Bronchial epithelial cell (primary cell): ENCODE data around the gene CEP41. TPM values are rescaled to one million over a fixed set of nuclear protein-coding genes. Genes with fewer than 3 reads are reported as not detected.

Source experiments
- DNase-seq: peaks from one replicate; pipeline ENCODE4 v3.0.0-alpha.2; 2010; ENCODE audit warnings: low read depth
- FAIRE-seq: peaks from 2 replicates; lab custom pipeline; 2011; peaks lifted over from hg19 to GRCh38; lab: Jason Lieb, UNC
- H3K27me3 ChIP-seq: 2 replicates; pipeline ENCODE4 v1.5.1; 2011; ENCODE audit warnings: low read length; ENCODE audit not compliant: control insufficient read depth, insufficient read depth
- H3K36me3 ChIP-seq: 2 replicates; pipeline ENCODE4 v1.5.1; 2011; ENCODE audit warnings: low read length; ENCODE audit not compliant: control insufficient read depth, insufficient read depth
- H3K4me3 ChIP-seq: 2 replicates; pipeline ENCODE4 v1.5.1; 2011; ENCODE audit warnings: mild to moderate bottlenecking, low read depth, low read length, control low read depth
- CTCF ChIP-seq: IDR thresholded peaks from 2 replicates; pipeline ENCODE4 v1.5.1; 2011; ENCODE audit warnings: mild to moderate bottlenecking, moderate library complexity, low read length, control low read depth, inconsistent platforms; ENCODE audit not compliant: insufficient read depth, severe bottlenecking
- total RNA-seq: library from RNA; depleted of rRNA; stranded (reverse); fragments of >200 nt; gene quantifications from 2 replicates; pipeline ENCODE4 v1.2.1, GENCODE V29; 2014

The CEP41 gene
- total RNA-seq, 1 donor from 2014 or later: 4.2 TPM

DNA sequence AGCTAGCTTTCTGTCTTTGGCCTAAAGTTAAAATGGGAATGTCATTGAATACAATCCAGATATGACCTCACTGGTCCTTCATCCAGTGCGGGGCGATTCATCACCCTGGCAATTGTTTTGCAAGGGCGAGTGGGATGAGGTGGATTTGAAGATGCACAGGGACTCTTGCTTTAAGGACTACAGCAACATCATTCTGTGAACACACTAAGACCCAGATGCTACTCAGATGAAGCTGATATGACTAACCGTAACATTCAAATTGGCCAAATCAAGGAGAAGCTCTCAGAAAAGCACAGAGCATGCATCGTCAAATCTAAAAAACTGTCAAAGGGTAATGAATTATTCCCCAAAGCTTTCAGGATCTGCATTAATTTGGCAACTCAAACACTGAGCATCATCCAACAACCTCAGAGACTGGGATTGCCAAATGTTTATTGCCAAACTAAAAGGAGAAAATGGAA, 47.7 kb downstream of the CEP41 start:
- Histone ChIP-seq H3K27me3 (no peaks in the 10 kb centered on the region), H3K4me3 (no peak overlapping the region), H3K36me3 (no peaks in the 10 kb centered on the region)
- no peak for TF ChIP-seq CTCF
- peak; percentile 18 for FAIRE-seq
- peak; percentile 10 for DNase-seq

DNA sequence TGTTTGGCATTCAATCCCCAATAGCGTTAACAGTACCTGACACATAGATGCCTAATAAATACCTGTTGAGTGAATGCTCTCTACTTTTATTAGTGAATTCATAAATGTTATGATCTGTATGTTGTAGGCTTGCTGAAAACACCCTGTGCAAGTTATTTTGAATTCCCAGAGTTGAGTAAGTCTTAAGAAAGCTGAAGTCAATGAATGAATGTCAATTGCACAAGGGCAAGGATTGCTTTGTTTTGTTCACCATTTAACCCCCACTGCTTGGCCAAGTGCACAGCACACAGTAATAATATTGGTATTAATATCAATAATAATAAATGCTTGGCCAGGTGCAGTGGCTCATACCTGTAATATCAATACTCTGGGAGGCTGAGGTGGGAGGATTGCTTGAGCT, 50.3 kb downstream of the CEP41 start:
- Histone ChIP-seq H3K27me3 (no peaks in the 10 kb centered on the region), H3K4me3 (no peak overlapping the region), H3K36me3 (no peaks in the 10 kb centered on the region)
- FAIRE-seq: no peak
- TF ChIP-seq CTCF: no peak
- no peak for DNase-seq

- DNase-seq: no peak
- H3K36me3 ChIP-seq: no peaks in the 10 kb centered on the region
- no peaks in the 10 kb centered on the region for H3K27me3 ChIP-seq
- no peak for TF ChIP-seq CTCF
- no peak overlapping the region for H3K4me3 ChIP-seq
- no peak for FAIRE-seq
Measured at GRCh38 chr7:130388671-130389070, 52.1 kb downstream of the CEP41 start.

DNA sequence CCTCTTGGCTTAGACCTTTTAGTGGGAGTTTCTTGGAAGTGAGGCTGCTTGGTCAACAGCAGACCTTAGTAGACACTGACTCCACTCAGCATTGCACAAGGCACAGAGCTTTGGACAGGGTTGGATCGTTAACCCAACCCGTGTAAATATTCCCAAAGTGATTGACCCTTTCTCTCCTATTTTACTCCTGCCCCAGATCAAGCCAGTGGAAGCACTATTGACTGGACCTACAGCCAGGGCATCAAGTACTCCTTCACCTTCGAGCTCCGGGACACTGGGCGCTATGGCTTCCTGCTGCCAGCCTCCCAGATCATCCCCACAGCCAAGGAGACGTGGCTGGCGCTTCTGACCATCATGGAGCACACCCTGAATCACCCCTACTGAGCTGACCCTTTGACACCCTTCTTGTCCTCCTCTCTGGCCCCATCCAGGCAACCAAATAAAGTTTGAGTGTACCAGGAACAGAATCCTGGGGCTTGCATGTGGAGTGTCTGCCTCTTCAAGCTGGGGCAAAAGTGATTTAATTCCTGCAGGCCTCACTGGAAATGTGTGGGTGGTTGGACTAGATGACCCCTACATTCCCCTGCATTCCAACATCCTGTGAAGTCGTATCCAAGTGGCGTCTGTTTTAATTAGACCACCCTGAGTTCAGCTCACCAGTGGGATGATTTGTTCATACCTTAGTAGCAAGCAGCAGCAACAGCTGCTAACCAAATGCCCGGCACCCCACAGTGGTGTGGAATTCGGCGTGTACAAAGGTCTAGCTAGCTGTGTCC, 53.0 kb downstream of the CEP41 start:
- TF ChIP-seq CTCF: no peak
- DNase-seq (no peak), FAIRE-seq (peak; percentile 58)
- Histone ChIP-seq H3K36me3 (no peaks in the 10 kb centered on the region), H3K27me3 (no peaks in the 10 kb centered on the region), H3K4me3 (no peak overlapping the region)

- no peak for DNase-seq
- TF ChIP-seq CTCF: no peak
- FAIRE-seq: no peak
- no peak overlapping the region for H3K4me3 ChIP-seq
- H3K27me3 ChIP-seq: no peaks in the 10 kb centered on the region
- H3K36me3 ChIP-seq: no peaks in the 10 kb centered on the region
Measured at GRCh38 chr7:130387306-130387627, 53.5 kb downstream of the CEP41 start.

DNA sequence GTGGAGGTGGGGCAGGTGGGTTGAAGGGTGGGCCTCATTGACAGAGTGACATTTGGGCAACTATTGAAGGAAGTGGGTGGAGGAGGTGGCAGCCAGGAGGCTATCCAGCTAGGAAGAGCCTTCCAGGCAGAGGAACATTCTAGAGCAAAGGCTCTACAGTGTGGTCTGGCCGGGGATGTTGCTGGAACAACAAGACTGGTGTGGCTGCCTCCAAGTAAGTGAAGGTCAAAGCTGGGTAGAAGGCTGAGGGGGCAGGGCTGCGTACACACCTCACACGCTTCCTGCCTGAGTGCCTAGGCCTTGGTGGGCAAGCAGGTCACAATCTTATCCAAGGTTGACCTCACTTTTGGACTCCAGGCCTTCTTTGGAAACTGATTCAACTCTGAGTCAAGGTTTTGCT, 53.9 kb downstream of the CEP41 start:
- Histone ChIP-seq H3K4me3 (no peak overlapping the region), H3K27me3 (no peaks in the 10 kb centered on the region), H3K36me3 (no peaks in the 10 kb centered on the region)
- DNase-seq (no peak), FAIRE-seq (no peak)
- TF ChIP-seq CTCF: no peak
